ENCODE measurements around the gene SPATA16. TPM values are rescaled to one million over a fixed set of nuclear protein-coding genes. Genes with fewer than 3 reads are reported as not detected.

The SPATA16 gene
- total RNA-seq, 1 donor from 2014 or later: not detected

GRCh38 chr3:172913911-172914655 lies 227.0 kb downstream of the SPATA16 start:
- H3K4me3 ChIP-seq: no peak overlapping the region
- H3K36me3 ChIP-seq: no peaks in the 10 kb centered on the region
- H3K27ac ChIP-seq: no peak overlapping the region
- H3K9me3 ChIP-seq: no peaks in the 10 kb centered on the region
- no peak for TF ChIP-seq CTCF (IDR thresholded peaks at IDR 0.05)
- no peaks in the 10 kb centered on the region for H3K27me3 ChIP-seq
- no peak for DNase-seq (ENCODE audit: low spot score in 2 of 2)
- H3K4me1 ChIP-seq: no peaks in the 10 kb centered on the region
- intact Hi-C loops (cut with DNase I): no loop called here

GRCh38 chr3:172911142-172911541 lies 229.9 kb downstream of the SPATA16 start:
- Histone ChIP-seq H3K4me3 (no peak overlapping the region), H3K27me3 (no peaks in the 10 kb centered on the region), H3K27ac (no peak overlapping the region), H3K4me1 (no peaks in the 10 kb centered on the region), H3K9me3 (no peaks in the 10 kb centered on the region), H3K36me3 (no peaks in the 10 kb centered on the region)
- intact Hi-C loops (cut with DNase I): no loop called here
- no peak for DNase-seq (ENCODE audit: low spot score in 2 of 2)
- no peak for TF ChIP-seq CTCF (IDR thresholded peaks at IDR 0.05)

- Histone ChIP-seq H3K27ac (no peak overlapping the region), H3K4me1 (no peaks in the 10 kb centered on the region), H3K4me3 (no peak overlapping the region), H3K9me3 (no peaks in the 10 kb centered on the region), H3K36me3 (no peaks in the 10 kb centered on the region), H3K27me3 (no peaks in the 10 kb centered on the region)
- intact Hi-C loops (cut with DNase I): no loop called here
- TF ChIP-seq CTCF (IDR thresholded peaks at IDR 0.05): no peak
- no peak for DNase-seq (ENCODE audit: low spot score in 2 of 2)
Observed at GRCh38 chr3:172908771-172909270, 232.2 kb downstream of the SPATA16 start.

GRCh38 chr3:172905451-172905850 lies 235.6 kb downstream of the SPATA16 start:
- Histone ChIP-seq H3K4me3 (no peak overlapping the region), H3K9me3 (no peaks in the 10 kb centered on the region), H3K36me3 (no peaks in the 10 kb centered on the region), H3K27ac (no peak overlapping the region), H3K4me1 (no peaks in the 10 kb centered on the region), H3K27me3 (no peaks in the 10 kb centered on the region)
- DNase-seq (ENCODE audit: low spot score in 2 of 2): no peak
- TF ChIP-seq CTCF (IDR thresholded peaks at IDR 0.05): no peak
- intact Hi-C loops (cut with DNase I): no loop called here

- TF ChIP-seq CTCF (IDR thresholded peaks at IDR 0.05): no peak
- Histone ChIP-seq H3K27ac (no peak overlapping the region), H3K27me3 (no peaks in the 10 kb centered on the region), H3K9me3 (no peaks in the 10 kb centered on the region), H3K4me3 (no peak overlapping the region), H3K4me1 (no peaks in the 10 kb centered on the region), H3K36me3 (no peaks in the 10 kb centered on the region)
- intact Hi-C loops (cut with DNase I): no loop called here
- no peak for DNase-seq (ENCODE audit: low spot score in 2 of 2)
Observed at GRCh38 chr3:172904711-172905373, 236.2 kb downstream of the SPATA16 start.
